ENCODE data around the gene TAGLN.

TAGLN gene

GRCh38 chr11:117194267-117194666 lies 4.9 kb upstream of the TAGLN start:
- no peak for DNase-seq (ENCODE audit: low spot score)
- TF ChIP-seq, protein P1, sequence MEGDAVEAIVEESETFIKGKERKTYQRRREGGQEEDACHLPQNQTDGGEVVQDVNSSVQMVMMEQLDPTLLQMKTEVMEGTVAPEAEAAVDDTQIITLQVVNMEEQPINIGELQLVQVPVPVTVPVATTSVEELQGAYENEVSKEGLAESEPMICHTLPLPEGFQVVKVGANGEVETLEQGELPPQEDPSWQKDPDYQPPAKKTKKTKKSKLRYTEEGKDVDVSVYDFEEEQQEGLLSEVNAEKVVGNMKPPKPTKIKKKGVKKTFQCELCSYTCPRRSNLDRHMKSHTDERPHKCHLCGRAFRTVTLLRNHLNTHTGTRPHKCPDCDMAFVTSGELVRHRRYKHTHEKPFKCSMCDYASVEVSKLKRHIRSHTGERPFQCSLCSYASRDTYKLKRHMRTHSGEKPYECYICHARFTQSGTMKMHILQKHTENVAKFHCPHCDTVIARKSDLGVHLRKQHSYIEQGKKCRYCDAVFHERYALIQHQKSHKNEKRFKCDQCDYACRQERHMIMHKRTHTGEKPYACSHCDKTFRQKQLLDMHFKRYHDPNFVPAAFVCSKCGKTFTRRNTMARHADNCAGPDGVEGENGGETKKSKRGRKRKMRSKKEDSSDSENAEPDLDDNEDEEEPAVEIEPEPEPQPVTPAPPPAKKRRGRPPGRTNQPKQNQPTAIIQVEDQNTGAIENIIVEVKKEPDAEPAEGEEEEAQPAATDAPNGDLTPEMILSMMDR (IDR thresholded peaks at IDR 0.05; ENCODE audit: borderline replicate concordance, control extremely low read depth, extremely low read depth, insufficient read depth, missing control alignments): no peak
- in situ Hi-C loops (cut with MboI; ENCODE audit: low sequenced_read_pairs, unreplicated experiment): no loop called here

DNA sequence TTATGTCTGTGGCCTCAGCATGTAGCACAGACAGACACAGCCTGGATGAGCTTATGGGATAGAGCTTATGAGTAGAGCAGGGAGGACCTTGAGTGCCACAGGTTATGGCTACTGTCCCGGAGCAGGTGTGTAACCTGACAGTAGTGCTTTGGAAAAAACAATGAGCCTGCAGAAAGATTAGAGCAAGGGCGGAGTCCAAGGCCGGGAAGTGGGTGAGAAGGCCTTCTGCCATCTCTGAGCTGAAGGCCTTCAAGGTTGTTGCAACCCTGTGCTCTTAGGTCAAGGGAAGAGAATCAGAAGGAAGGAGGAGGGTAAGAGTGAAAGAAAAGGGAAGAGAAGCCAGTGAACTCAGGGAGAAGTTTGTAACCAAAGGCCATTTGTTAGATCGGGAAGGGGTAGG lies 3.9 kb upstream of the TAGLN start:
- no peak for DNase-seq (ENCODE audit: low spot score)
- TF ChIP-seq, protein P1 (IDR thresholded peaks at IDR 0.05; ENCODE audit: borderline replicate concordance, control extremely low read depth, extremely low read depth, insufficient read depth, missing control alignments): no peak
- in situ Hi-C loops (cut with MboI; ENCODE audit: low sequenced_read_pairs, unreplicated experiment): no loop called here

DNA sequence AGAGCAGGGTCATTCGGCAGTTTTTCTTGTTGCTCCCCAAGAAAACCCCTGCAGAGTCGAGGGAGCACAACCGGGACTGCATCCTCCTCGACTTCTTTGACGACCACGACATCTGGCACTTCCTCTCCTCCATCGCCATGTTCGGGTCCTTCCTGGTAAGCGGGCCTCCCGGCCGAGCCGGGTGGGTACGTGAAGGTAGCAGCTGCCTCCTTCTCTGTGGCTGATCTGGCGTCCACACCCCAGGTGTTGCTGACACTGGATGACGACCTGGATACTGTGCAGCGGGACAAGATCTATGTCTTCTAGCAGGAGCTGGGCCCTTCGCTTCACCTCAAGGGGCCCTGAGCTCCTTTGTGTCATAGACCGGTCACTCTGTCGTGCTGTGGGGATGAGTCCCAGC lies 3.4 kb upstream of the TAGLN start:
- in situ Hi-C loops (cut with MboI; ENCODE audit: low sequenced_read_pairs, unreplicated experiment): no loop called here
- TF ChIP-seq, protein P1 (IDR thresholded peaks at IDR 0.05; ENCODE audit: borderline replicate concordance, control extremely low read depth, extremely low read depth, insufficient read depth, missing control alignments): no peak
- no peak for DNase-seq (ENCODE audit: low spot score)

DNA sequence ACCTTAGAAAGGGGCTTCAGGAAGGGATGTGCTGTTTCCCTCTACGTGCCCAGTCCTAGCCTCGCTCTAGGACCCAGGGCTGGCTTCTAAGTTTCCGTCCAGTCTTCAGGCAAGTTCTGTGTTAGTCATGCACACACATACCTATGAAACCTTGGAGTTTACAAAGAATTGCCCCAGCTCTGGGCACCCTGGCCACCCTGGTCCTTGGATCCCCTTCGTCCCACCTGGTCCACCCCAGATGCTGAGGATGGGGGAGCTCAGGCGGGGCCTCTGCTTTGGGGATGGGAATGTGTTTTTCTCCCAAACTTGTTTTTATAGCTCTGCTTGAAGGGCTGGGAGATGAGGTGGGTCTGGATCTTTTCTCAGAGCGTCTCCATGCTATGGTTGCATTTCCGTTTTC lies 2.2 kb upstream of the TAGLN start:
- DNase-seq (ENCODE audit: low spot score): no peak
- TF ChIP-seq, protein P1 (IDR thresholded peaks at IDR 0.05; ENCODE audit: borderline replicate concordance, control extremely low read depth, extremely low read depth, insufficient read depth, missing control alignments): no peak
- in situ Hi-C loops (cut with MboI; ENCODE audit: low sequenced_read_pairs, unreplicated experiment): no loop called here

GRCh38 chr11:117197516-117198456 lies 1.4 kb upstream of the TAGLN start:
- in situ Hi-C loops (cut with MboI; ENCODE audit: low sequenced_read_pairs, unreplicated experiment): no loop called here
- TF ChIP-seq, protein P1 (IDR thresholded peaks at IDR 0.05; ENCODE audit: borderline replicate concordance, control extremely low read depth, extremely low read depth, insufficient read depth, missing control alignments): no peak
- DNase-seq (ENCODE audit: low spot score): no peak

- TF ChIP-seq, protein P1 (IDR thresholded peaks at IDR 0.05; ENCODE audit: borderline replicate concordance, control extremely low read depth, extremely low read depth, insufficient read depth, missing control alignments): no peak
- no peak for DNase-seq (ENCODE audit: low spot score)
- in situ Hi-C loops (cut with MboI; ENCODE audit: low sequenced_read_pairs, unreplicated experiment): no loop called here
Measured at GRCh38 chr11:117198613-117199012, 557 bp upstream of the TAGLN start.
